T1000 (cell line): Measurements from ENCODE around the gene TRIM33.

Experiments
- DNase-seq: peaks from one replicate; lab custom pipeline; 2025; ENCODE audit warnings: mixed read lengths; lab: John Stamatoyannopoulos, UW

The TRIM33 gene

GRCh38 chr1:114350731-114351445, 160.1 kb downstream of the TRIM33 start:
- no peak for DNase-seq

GRCh38 chr1:114349891-114350605, 161.0 kb downstream of the TRIM33 start:
- no peak for DNase-seq

- no peak for DNase-seq
Observed at GRCh38 chr1:114347431-114348209, 163.4 kb downstream of the TRIM33 start.

GRCh38 chr1:114346480-114347029, 164.4 kb downstream of the TRIM33 start:
- peak; percentile 96 for DNase-seq

- DNase-seq: no peak
Observed at GRCh38 chr1:114345930-114346479, 165.0 kb downstream of the TRIM33 start.

- no peak for DNase-seq
Observed at GRCh38 chr1:114344656-114345055, 166.3 kb downstream of the TRIM33 start.
